ENCODE data around the gene TMEM217. TPM values are rescaled to one million over a fixed set of nuclear protein-coding genes. Genes with fewer than 3 reads are reported as not detected.

TMEM217 gene
- total RNA-seq, 1 experiment from 2014 or later, result 0.84 TPM

GRCh38 chr6:37169496-37170272, 88.3 kb downstream of the TMEM217 start, which contains the start of gene PIM1:
Gene PIM1 (plus strand): TSS chr6:37170152. CDS start chr6:37170576, 424 bp downstream.
- DNase-seq (ENCODE audit: low read depth), result peak; percentile 96

GRCh38 chr6:37168811-37169495, 89.0 kb downstream of the TMEM217 start:
- no peak for DNase-seq (ENCODE audit: low read depth)

GRCh38 chr6:37168163-37168758, 89.7 kb downstream of the TMEM217 start:
- DNase-seq (ENCODE audit: low read depth), result no peak

DNA sequence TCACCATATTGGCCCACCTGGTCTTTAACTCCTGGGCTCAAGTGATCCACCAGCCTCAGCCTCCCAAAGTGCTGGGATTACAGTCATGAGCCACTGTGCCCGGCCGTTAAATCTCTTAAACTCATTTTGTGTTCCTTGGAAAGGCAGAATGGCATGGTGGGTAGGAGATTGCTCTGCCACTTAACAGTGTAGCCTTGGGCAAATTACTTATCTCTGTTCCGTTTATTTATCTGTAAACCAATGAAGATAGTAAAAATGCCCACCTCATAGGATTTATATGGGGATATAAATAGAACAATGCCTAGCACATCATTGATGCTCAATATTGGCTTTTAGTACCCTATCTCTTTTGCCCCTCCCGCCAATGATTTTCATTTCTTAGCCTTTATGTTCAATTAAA, 95.2 kb downstream of the TMEM217 start:
- DNase-seq (ENCODE audit: low read depth), result no peak

Other genes with a start within 250 kb of the TMEM217 start
- gene PIM1, start 88.0 kb downstream of the TMEM217 start, total RNA-seq (2014; rRNA removed; shearing (Covaris generic)), result 7.7 and 8.2 TPM in 2 replicates
- 5.5 and 5.9 TPM in 2 replicates for gene TBC1D22B, start 372 bp downstream of the TMEM217 start, total RNA-seq (2014; rRNA removed; shearing (Covaris generic))
- 18.0 and 25.5 TPM in 2 replicates for gene RNF8, start 95.8 kb upstream of the TMEM217 start, total RNA-seq (2014; rRNA removed; shearing (Covaris generic))
- gene CMTR1, start 175.1 kb upstream of the TMEM217 start, total RNA-seq (2014; rRNA removed; shearing (Covaris generic)), result 26.4 and 27.4 TPM in 2 replicates
- gene CCDC167, start 241.7 kb upstream of the TMEM217 start, total RNA-seq (2014; rRNA removed; shearing (Covaris generic)), result 89.8 and 102 TPM in 2 replicates

All from RPMI7951 (cell line).